M059J (cell line): ENCODE results near the gene FOXI2. TPM values are rescaled to one million over a fixed set of nuclear protein-coding genes. Genes with fewer than 3 reads are reported as not detected.

Source experiments
- DNase-seq: peaks from one replicate; pipeline ENCODE4 v3.0.0-alpha.2; 2012; ENCODE audit warnings: low read depth
- total RNA-seq: library from RNA; depleted of rRNA; stranded (reverse); fragments of >200 nt; shearing (Covaris generic); gene quantifications from 2 replicates; pipeline ENCODE4 v1.2.3, GENCODE V29; 2014; rRNA removed

FOXI2 gene
- total RNA-seq, 1 experiment from 2014 or later: not detected

GRCh38 chr10:127743205-127743604 lies 6.2 kb downstream of the FOXI2 start:
- DNase-seq: no peak

GRCh38 chr10:127744956-127745355 lies 8.0 kb downstream of the FOXI2 start:
- DNase-seq: no peak

DNA sequence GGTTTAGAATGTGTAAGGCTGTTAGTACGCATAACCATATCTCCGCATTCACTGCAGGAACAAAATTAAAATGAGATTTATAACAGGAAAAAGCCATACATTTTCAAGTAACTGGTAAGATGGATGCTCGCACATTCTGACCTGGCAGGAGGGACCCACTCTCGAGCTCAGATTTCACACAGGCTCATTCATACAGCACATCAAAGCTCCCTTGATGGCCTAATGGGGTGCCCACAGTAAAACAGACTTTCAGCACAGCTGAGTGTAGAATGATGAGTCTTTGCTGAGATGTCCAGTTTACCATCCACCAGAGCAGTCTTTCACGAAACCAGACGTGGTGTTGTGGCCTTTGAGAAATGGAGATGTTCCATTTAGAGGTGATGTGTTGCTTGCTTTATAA lies 8.9 kb downstream of the FOXI2 start:
- no peak for DNase-seq

DNA sequence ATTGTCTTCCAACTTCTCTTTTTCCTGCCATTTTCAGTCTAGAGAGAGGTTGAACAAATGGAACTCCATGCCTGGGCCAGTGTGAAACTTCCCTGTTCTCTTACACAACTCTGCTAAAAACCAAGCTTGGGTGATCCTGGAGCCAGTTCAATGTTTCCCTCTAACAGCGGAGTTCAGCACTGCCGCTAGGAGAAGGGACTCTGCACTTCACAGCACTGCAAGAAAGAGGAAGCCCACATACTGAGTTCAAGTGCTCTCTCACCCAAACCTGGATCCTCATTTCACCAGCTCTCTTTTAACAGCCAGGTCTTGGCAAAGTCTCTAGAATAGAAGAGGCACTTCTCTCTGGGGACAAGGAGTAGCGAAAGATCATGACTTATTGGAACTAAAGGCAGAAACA lies 18.8 kb downstream of the FOXI2 start:
- DNase-seq: no peak

DNA sequence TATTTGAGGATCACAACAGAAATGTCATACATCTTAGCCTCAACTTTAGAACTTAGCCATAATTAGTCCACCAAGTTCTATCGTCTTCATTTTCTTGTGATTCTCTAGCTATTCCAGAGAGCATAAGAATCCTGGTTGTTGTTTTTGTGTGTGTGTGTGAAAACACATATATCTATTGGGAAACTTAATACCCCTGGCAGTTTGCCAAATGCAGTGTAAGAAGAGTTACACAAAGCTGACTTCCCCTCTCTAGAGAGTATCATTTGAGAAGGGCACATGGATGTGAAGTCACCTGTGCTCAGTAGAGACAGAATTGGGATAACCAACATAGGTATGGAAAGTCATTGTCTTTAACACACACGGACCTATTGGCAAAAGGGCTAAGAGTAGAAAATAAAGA lies 19.3 kb downstream of the FOXI2 start:
- no peak for DNase-seq

DNA sequence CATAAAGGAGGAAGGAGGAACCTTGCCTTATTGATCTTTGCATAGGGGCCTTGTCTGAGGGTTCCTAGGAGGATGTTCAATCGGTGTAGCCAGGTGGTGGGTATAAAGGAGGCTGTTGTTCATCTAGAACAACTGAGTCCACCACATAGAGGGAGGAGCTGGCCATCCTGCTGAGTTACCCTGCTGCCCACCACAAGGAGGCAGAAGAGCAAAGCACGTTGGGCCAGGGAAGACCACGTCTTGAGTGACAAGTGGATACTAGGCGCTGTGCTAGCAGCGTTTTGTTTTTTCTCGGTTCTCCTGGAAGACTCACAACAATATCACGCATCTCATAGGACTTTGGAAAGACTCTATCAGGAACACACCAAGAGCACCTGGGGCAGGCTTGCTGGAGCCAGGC lies 20.0 kb downstream of the FOXI2 start:
- DNase-seq: no peak

DNA sequence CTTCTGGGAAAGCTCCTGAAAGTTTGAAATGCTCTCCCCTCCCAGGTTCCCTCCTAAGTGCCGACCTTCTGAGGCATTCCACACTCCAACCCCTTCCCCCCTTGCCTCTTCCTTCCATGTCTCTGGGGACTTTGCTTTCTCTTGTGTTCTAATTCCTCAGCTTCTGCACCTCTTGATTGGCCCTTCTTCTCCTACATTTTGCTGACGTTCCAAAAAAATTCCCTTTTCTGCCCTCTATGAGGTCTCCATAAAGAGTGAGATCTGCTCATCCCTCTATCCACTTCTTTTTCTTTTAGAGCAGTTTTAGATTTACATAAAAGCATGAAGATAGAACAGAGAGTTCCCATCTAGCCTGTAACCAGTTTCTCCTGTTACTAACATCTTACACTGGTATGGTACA lies 22.3 kb downstream of the FOXI2 start:
- DNase-seq: no peak

DNA sequence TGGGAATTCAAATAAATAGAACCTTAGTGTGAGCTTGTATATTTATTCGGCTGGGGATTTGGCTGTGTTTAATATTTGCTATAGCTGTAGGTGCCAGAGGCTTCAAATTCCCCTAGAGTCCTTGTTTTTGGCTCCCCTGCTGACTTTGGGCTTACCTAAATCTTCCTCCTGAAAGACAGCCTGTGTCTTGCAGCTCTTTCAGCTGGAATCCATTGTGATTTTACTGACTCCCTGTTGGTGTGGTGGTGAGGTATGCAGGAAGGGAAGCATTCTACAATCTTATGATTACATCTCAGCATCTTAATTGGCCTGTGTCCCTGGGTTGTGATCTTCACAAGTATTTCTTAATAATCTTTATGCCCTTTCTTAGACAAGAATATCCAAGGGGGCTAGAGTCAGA lies 25.9 kb downstream of the FOXI2 start:
- DNase-seq: no peak

- DNase-seq: no peak
Measured at GRCh38 chr10:127774766-127775559, 38.0 kb downstream of the FOXI2 start.

- no peak for DNase-seq
Measured at GRCh38 chr10:127776816-127777215, 39.8 kb downstream of the FOXI2 start.

DNA sequence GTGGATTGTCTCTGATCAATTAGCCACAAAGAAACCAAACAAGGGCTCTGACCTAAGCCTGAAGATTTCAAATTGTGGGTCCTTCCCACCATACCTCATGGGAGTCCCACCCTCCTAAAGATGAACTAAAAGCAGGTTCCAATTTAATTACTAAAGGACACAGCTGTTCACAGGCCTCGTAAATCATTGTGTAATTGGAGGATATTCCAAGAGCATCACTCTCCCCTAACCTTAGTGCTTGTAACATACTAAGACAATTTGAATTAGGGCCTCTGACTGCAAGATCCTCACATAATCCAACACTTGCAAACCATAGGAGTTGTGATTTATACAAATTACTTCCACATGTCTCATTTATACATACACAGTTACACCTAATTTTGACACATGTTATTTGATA lies 44.4 kb downstream of the FOXI2 start:
- no peak for DNase-seq

DNA sequence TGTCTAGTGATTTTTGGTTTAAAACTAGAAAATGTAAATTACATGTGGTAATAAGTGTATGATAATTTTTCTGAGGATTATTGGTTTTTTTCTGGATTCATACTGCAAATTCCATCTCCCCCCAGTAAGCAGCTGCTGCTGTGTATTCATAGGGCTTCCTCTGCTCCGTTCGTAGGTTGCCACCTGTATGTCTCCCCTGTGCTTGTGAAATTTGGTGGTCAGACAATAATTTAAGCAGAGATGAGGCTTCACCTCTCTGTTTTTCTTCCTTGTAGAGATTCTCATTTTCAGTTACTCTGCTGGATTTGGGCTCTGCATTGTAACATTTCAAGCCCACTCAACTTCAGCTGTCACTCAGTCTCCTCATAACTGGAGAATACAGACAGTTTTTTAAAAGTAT lies 50.9 kb downstream of the FOXI2 start:
- no peak for DNase-seq

- DNase-seq: no peak
Measured at GRCh38 chr10:127790066-127790624, 53.2 kb downstream of the FOXI2 start.

Other genes with a start within 250 kb of the FOXI2 start
- not detected in 2 replicates for gene NPS, start 187.9 kb upstream of the FOXI2 start, total RNA-seq
- not detected in 2 replicates for gene CLRN3, start 155.8 kb downstream of the FOXI2 start, total RNA-seq
- 3.7 and 6.4 TPM in 2 replicates for gene PTPRE, start 169.9 kb downstream of the FOXI2 start, total RNA-seq